Measurements from ENCODE around the gene EVPL.

GRCh38 chr17:76032073-76032779, 5.1 kb upstream of the EVPL start:
- no peak for TF ChIP-seq POLR2A (IDR thresholded peaks at IDR 0.05)
- no peak for TF ChIP-seq CTCF (IDR thresholded peaks at IDR 0.05)

All from thyroid gland (tissue), 4 donors.